Islet precursor cell (in vitro differentiated cells): ENCODE measurements around the gene PTPRD.

Source experiments
- DNase-seq: peaks from one replicate; pipeline ENCODE4 v3.0.0-alpha.2; 2018

PTPRD gene

GRCh38 chr9:8267636-8268035 is 2345.2 kb downstream of the PTPRD start:
- DNase-seq: no peak

- no peak for DNase-seq
Observed at GRCh38 chr9:8266861-8267260, 2345.9 kb downstream of the PTPRD start.

- no peak for DNase-seq
Observed at GRCh38 chr9:8265281-8265680, 2347.5 kb downstream of the PTPRD start.
